ENCODE measurements around the gene SECTM1. TPM values are rescaled to one million over a fixed set of nuclear protein-coding genes. Genes with fewer than 3 reads are reported as not detected.

SECTM1 gene
- total and polyA plus RNA-seq, 9 of the 15 experiments (the other 6 are each of a cell fraction or from before 2014, with no cell fraction given), result 0.11 to 0.46 (median 0.18) TPM; not detected in 6

DNA sequence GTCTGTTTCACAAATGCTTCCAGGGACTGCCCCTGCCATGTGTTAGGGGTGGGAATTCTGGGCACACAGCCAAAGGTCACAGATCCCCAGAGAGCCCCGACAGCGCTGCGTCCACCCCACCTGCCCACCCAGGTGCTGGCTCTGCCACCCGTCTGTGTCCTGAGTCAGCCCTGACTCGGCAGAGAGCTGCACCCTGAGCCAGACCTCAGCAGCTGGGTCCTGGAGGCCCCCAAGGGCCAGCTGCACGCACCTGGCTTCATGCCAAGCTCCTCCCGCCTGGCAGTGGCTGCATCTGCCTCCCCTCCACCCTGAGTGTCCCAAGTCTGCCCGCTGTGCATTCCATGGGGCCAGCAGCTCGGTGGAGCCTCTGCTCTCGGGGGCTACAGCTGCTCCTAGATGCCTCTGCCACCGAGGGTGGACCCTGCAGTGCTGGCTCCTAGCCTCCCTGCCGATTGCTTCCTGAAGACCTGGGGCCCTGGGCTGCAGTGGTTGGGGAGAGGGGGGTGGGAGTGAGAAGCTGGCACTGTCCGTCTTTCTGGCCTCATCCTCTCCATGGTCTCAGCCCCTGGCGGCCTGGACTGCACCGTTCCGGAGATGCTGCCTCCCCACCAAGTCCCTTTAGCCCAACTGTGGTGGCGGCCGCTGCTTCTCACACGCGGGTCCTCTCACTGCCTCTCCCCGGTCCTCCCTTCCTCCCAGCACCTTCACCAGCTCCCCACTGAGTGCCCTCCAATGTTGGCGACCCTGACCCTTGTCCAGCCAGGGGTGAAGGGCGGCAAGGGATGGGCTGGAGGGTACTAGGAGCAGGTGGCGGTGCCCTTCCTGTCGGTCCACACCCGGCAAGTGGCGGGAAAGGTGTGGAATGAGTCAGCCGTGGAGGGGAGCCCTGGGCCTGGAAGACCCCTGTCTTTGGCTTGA is 3.0 kb downstream of the SECTM1 start:
- Histone ChIP-seq H3K4me1 (replicated peaks in 1 of 2; ENCODE audit: control insufficient read depth in 2 of 2, insufficient read depth in 2 of 2, low read length in 2 of 2) (peaks cover 34 to 96% of the 10 kb centered on the region in 2 experiments), H3K9ac (ENCODE audit: insufficient read depth in 1 of 2, low read depth in 2 of 2, low read length in 2 of 2) (peak overlapping the region in 1 of 2 experiments; percentile 85; a peak in 2 of 4 replicates), H3K4me3 (no peak overlapping the region), H3K9me1 (ENCODE audit: control insufficient read depth, insufficient read depth, low read length) (no peaks in the 10 kb centered on the region), H2AFZ (ENCODE audit: low read depth, low read length) (peak overlapping the region; percentile 9; the same call in 1 of the 2 replicates), H3K27ac (ENCODE audit: extremely low read depth, low read depth, low read length) (no peak overlapping the region), H3K27me3 (ENCODE audit: control insufficient read depth in 2 of 2, insufficient read depth in 2 of 2, low read length in 2 of 2) (no peaks in the 10 kb centered on the region), H4K20me1 (replicated peaks; ENCODE audit: control insufficient read depth, insufficient read depth, low read length) (no peaks in the 10 kb centered on the region), H3K79me2 (ENCODE audit: control insufficient read depth, insufficient read depth, low read length) (peaks cover 11% of the 10 kb centered on the region; the same call in 2 of the 3 replicates), H3K4me2 (ENCODE audit: insufficient read depth, low read length) (no peak overlapping the region), H3K36me3 (ENCODE audit: control insufficient read depth, insufficient read depth, low read length) (no peaks in the 10 kb centered on the region), H3K9me3 (replicated peaks; ENCODE audit: control insufficient read depth, insufficient read depth, low read depth, low read length) (no peaks in the 10 kb centered on the region)
- no peak for ATAC-seq
- in situ Hi-C loops (cut with MboI), result no loop called here
- CTCF ChIA-PET (ENCODE audit: low intra/inter-chr PET ratio), result no interaction called here
- intact Hi-C loops (cut with micrococcal nuclease), result no loop called here
- POLR2A ChIA-PET, result interaction anchor here (0.6 to 0.8 kb wide), 4 partner anchors 15 to 85 kb away, joined by 3 to 4 read pairs (median 3); no protein-coding TSS in a partner anchor
- peak in 2 of 4 experiments; percentile 59 to 68 for DNase-seq (ENCODE audit: extremely low read depth in 1 of 4, low spot score in 3 of 4)
- 41% methylated on average over 26 of the region's 28 CpGs for WGBS (ENCODE audit: insufficient coverage, low coverage, missing lambda C conversion rate)
- FAIRE-seq, result no peak
- BruUV-seq (replicated peaks), result no TSS peak
- TF ChIP-seq RFX1 (IDR thresholded peaks at IDR 0.05) (no peak), CC2D1A (IDR thresholded peaks at IDR 0.05) (no peak), CBFA2T2 (conservative IDR thresholded peaks at IDR 0.05) (peak; percentile 57), STAT5B (CRISPR knock-in tag; IDR thresholded peaks at IDR 0.05) (no peak), ZNF696 (CRISPR knock-in tag; conservative IDR thresholded peaks at IDR 0.05) (no peak), ZBTB17 (CRISPR knock-in tag; IDR thresholded peaks at IDR 0.05) (no peak), CREB1 (IDR thresholded peaks at IDR 0.05) (no peak), CREB1 (CRISPR knock-in tag; IDR thresholded peaks at IDR 0.05) (no peak), NFIX (CRISPR knock-in tag; IDR thresholded peaks at IDR 0.05; ENCODE audit: low read depth) (peak; percentile 19; the same call in 1 of the 2 replicates), ZNF263 (CRISPR knock-in tag; IDR thresholded peaks at IDR 0.05; ENCODE audit: borderline replicate concordance) (peak; percentile 31; the same call in 1 of the 2 replicates), ZNF695 (CRISPR knock-in tag; IDR thresholded peaks at IDR 0.05) (no peak), SNIP1 (IDR thresholded peaks at IDR 0.05; ENCODE audit: low read depth) (no peak), ZFX (CRISPR knock-in tag; IDR thresholded peaks at IDR 0.05) (no peak), ZBTB7A (IDR thresholded peaks at IDR 0.05; ENCODE audit: borderline replicate concordance, control insufficient read depth, low read depth, low read length) (peak; percentile 48; the same call in 1 of the 2 replicates), TCF7 (IDR thresholded peaks at IDR 0.05; ENCODE audit: borderline replicate concordance) (no peak), ZNF12 (CRISPR knock-in tag; IDR thresholded peaks at IDR 0.05) (no peak), FOXK1 (CRISPR knock-in tag; IDR thresholded peaks at IDR 0.05; ENCODE audit: borderline replicate concordance) (no peak), MCM2 (IDR thresholded peaks at IDR 0.05; ENCODE audit: low read depth) (no peak), STAG1 (CRISPR knock-in tag; IDR thresholded peaks at IDR 0.05; ENCODE audit: borderline replicate concordance) (no peak), MBD2 (IDR thresholded peaks at IDR 0.05; ENCODE audit: borderline replicate concordance, low read depth) (no peak)
- TF ChIP-seq, protein P1, sequence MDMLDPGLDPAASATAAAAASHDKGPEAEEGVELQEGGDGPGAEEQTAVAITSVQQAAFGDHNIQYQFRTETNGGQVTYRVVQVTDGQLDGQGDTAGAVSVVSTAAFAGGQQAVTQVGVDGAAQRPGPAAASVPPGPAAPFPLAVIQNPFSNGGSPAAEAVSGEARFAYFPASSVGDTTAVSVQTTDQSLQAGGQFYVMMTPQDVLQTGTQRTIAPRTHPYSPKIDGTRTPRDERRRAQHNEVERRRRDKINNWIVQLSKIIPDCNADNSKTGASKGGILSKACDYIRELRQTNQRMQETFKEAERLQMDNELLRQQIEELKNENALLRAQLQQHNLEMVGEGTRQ (CRISPR knock-in tag; IDR thresholded peaks at IDR 0.05), result no peak
- TF ChIP-seq, protein P2, sequence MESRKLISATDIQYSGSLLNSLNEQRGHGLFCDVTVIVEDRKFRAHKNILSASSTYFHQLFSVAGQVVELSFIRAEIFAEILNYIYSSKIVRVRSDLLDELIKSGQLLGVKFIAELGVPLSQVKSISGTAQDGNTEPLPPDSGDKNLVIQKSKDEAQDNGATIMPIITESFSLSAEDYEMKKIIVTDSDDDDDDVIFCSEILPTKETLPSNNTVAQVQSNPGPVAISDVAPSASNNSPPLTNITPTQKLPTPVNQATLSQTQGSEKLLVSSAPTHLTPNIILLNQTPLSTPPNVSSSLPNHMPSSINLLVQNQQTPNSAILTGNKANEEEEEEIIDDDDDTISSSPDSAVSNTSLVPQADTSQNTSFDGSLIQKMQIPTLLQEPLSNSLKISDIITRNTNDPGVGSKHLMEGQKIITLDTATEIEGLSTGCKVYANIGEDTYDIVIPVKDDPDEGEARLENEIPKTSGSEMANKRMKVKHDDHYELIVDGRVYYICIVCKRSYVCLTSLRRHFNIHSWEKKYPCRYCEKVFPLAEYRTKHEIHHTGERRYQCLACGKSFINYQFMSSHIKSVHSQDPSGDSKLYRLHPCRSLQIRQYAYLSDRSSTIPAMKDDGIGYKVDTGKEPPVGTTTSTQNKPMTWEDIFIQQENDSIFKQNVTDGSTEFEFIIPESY (CRISPR knock-in tag; IDR thresholded peaks at IDR 0.05), result peak; percentile 98
